Left kidney (tissue), 2 donors: ENCODE data around the gene PUS1. TPM values are rescaled to one million over a fixed set of nuclear protein-coding genes. Genes with fewer than 3 reads are reported as not detected.
"Not testable (repeated sequence)": the region's sequence is repeated elsewhere in the genome, so short reads cannot be mapped to it uniquely, and the experiment has no call there.

ENCODE experiments used
- DNase-seq: peaks from one replicate; pipeline ENCODE4 v3.0.0-alpha.2; 2013
- polyA plus RNA-seq: library from polyadenylated mRNA; unstranded; fragments of 120-200 nt; gene quantifications from one replicate; pipeline ENCODE4 v1.2.1, GENCODE V29; 2013; ENCODE audit not compliant: insufficient read length

Gene PUS1
- polyA plus RNA-seq, 1 donor = 17.3 TPM

DNA sequence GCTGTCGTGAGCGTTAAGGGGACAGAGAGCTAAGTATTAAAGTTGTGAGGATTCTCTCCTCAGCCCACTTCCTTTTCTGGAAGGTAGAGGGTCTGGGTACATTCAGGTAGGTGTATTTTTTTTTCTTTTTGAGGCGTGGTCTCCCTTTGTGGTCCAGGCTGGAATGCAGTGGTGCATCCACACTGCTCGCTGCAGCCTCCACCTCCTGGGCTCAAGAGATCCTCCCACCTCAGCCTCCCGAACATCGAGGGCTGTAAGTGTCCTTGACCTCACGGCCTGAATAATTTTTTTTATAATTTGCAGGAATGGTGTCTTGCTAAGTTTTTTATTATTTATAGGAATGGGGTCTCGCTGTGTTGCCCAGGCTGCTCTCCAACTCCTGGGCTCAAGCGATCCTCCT lies 1.4 kb downstream of the PUS1 start:
- DNase-seq = no peak

DNA sequence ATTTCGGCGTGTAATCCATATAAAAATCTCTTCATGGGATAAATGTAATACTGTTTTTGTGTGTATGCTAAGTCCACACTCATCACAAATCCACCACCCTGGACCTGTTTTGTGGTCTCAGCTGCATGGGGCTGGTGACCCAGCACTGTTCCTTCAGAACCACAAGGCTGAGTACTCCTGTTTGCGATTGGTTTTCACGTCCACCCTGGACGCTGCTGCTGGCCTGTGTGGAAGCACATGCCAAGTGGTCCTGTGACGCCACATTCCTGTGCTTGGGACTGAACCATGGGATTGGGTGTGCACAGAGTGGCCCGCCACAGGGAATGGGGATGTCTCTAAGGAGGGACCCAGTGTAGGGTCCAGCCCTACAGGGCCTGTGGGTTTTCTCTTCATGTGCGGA lies 4.3 kb downstream of the PUS1 start:
- DNase-seq = no peak

DNA sequence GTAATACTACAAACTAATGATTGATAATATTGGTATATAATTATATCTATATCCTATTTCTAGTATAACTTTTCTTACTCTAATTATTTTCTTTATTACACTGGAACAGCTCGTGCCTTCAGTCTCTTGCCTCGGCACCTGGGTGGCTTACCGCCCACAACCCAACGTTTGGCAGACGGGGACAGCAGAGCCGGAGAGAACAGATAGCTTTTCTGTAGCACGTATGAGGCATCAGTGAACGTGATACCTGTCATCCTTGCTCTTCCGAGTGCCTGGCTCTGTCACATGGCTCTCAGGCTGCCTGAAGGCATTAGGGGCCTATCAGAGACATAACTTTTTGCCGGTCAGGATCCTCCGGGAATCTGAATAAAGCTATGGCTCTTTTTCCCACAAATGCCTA lies 5.5 kb downstream of the PUS1 start:
- no peak for DNase-seq

DNA sequence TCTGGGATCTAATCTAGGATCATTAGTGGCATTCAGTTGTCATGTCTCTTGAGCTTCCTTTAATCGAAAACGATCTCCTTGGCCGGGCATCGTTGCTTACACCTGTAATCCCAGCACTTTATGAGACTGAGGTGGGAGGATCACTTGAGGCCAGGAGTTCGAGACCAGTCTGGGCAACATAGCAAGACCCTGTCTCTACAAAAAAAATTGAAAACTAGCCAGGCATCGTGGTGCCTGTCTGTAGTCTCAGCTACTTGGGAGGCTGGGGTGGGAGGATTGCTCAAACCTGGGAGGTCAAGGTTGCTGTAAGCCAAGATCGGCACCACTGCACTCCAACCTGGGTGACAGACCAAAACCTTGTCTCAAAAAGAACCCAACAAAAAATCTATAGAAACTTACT lies 9.0 kb downstream of the PUS1 start:
- no peak for DNase-seq

DNA sequence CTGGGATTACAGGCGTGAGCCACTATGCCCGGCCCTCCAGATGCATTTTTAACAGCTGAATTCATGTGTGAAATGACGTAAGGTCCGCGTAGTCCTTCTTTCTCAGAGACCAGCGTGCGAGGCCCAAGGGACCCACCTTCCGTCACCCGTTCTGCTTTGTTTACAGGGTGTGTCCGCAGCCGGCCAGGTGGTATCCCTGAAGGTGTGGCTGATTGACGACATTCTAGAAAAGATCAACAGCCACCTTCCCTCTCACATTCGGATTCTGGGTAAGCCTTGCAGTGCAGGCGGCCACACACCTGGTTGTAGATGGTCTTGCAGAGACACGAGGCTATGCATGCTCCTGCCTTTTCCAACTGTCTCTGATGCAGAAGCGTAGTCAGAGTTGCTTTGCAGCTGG lies 9.9 kb downstream of the PUS1 start:
- no peak for DNase-seq

DNA sequence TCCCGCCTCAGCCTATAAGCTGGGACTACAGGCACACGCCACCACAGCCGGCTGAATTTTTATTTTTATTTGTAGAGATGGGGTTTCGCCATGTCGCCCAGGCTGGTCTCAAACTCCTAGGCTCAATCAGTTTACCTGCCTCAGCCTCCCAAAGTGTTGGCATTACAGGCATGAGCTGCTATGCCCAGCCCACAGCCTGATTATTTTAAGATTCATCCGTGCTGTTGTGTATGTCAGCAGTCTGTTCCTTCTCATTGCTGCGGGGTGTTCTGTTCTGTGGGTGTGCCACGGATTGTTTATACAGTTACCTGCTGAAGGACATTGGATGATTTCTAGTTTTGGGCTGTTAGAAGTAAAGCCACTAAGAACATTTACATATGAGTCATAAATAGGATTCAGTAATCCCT lies 11.1 kb downstream of the PUS1 start:
- DNase-seq = no peak

DNA sequence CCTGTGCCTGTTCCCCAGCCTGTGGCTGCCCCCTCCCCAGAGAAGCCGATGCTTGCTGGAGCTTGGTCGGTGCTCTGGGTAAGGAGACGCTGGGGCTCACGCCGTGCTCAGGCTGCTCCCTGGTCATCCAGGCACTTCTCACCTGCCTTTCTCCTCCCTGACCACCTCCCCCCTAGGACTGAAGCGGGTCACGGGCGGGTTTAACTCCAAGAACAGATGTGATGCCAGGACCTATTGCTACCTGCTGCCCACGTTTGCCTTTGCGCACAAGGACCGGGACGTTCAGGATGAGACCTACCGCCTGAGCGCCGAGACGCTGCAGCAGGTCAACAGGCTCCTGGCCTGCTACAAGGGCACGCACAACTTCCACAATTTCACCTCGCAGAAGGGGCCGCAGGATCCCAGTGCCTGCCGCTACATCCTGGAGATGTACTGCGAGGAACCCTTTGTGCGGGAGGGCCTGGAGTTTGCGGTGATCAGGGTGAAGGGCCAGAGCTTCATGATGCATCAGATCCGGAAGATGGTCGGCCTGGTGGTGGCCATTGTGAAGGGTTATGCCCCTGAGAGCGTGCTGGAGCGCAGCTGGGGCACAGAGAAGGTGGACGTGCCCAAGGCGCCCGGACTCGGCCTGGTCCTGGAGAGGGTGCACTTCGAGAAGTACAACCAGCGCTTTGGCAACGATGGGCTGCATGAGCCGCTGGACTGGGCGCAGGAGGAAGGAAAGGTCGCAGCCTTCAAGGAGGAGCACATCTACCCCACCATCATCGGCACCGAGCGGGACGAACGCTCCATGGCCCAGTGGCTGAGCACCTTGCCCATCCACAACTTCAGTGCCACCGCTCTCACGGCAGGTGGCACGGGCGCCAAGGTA lies 12.3 kb downstream of the PUS1 start:
- DNase-seq = no peak

DNA sequence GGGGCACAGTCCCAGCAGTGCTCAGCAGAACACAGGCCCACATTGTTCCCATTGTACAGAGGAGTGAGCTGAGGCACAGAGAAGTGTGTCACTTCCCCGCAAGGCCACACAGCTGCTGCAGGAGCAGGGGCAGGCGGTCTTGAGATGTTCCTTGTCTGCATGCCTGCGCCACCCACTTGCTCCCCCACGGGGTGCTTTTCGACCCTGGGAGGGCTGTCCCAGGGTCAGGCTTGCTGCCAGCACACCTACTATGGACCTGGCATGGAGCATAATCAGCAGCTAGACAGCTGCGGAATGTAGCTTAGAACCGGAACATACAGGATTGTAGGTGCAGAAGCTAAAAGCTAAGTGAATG lies 12.9 kb downstream of the PUS1 start:
- DNase-seq = no peak

DNA sequence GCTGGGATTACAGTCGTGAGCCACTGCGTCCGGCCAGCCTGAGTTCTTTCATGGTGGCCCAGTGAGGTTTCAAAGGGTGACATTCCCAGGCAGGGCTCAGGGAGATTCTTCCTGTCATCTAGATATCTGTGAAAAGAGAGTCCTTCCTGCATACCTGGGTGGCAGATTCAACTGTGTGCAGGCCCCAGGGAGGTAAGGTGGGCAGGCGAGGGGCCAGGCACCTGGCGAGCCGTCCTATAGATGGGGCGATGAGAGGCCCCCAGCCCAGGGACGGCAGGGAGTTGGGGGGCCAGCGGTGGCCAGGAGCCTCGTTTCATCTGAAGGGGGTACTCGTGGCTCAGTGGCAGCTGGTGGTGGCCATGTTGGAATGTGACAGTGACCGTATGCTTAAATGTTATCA lies 13.6 kb downstream of the PUS1 start:
- no peak for DNase-seq

DNA sequence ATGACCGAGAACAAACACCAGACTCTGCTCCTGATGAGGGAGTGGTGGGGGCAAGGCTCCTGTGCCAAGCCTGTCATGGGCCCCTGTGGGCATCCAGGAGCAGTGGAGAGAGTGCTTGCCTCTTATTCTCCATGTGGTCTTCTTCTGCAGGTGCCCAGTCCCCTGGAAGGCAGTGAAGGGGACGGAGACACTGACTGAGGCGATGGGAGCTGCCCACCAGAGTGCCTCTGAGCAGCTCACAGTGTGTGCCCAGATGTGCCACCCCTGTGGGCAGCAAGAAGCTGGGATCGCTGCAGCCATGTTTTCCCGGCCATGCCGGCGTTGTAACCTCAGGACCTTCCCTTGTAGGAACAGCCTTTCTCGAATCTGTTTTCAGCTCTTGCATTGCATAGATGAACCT lies 14.3 kb downstream of the PUS1 start:
- no peak for DNase-seq

DNA sequence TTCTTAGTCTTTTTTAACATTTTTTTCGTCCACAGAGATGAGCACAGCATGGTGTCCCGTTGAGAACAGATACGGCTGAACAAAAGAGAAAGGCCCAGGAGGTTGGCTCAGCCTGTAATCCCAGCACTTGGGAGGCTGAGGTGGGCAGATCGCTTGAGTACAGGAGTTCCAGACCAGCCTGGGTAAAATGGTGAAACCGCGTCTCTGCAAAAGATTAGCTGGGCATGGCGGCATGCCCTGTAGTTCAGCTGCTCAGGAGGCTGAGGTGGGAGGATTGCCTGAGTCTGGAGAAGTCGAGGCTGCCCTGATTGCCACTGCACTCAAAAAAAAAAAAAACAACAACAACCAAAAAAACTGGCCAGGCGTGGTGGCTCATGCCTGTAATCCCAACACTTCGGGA lies 14.8 kb downstream of the PUS1 start:
- no peak for DNase-seq

DNA sequence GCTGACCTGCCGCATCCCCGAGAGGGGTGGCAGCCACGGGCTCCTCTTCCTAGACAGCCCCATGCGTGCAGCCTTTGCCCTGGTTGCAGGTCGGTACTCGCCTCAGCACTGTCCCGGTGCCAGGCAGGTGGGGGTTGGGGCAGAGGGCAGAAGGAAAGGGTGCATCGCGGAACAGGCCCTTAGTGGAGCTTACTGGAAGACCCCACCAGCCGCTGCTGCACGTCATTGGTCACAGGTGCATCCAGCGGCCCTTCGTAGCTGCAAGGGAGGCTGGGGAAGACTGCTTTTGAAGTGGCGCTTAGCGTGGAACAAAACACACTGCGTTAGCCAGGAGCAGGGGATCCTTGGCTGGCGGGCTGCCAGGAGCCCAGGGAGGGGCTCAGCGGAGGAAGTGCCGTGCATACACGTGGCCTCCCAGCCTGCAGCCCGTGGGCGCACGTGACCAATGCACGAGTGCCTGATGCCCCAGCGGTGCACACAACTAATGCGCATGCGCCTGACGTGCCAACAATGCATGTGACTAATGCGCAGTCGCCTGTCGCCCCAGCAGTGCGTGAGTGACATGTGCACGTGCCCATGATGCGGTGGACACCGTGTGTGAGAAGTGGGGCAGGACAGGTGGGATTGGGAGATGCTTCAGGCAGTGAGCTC lies 15.7 kb downstream of the PUS1 start:
- no peak for DNase-seq

DNA sequence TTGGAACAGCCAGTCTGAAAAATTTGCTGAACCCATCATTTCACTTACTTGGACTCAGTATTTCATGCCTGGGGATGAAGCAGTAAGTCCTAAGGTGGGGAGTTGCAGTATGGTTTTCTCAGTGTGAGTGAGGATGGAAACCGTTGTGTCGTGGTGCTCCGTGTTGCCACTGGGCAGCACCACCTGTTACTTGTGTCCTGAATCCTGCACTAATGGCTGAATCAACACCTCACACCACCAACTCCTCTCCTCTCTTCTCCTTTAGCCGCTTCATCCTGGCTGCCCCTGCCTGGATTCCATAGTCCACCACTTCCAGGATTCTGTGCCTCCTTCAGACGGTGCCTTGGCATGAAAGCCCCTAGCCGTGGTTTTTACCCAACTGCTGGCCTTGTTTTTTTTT lies 17.7 kb downstream of the PUS1 start:
- DNase-seq = no peak

DNA sequence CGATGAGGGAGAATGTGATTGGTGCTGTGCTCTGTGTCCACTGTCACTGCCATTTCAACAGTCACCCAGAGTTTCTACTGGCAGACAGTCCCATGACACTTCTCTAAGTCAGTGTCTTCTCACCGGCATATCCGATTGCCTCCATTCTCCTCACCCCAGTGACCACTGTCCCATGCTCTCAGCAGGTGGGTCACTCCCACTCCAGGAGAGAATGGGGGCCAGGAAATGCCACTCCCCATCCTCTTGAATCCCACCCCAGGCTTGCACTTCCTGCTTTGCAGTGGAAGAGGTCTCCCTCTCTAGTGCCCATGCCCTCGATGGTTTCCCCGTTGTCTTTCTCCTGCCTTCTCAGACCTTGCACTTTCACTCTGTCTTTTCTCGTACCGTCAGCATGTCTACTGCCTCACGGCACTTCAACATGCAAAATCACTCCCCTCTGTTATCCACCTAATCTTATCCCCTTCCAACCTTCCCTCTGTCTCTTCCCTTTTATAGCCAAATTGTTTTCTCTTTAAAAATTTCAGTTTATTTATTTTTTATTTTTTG lies 18.5 kb downstream of the PUS1 start:
- no peak for DNase-seq

DNA sequence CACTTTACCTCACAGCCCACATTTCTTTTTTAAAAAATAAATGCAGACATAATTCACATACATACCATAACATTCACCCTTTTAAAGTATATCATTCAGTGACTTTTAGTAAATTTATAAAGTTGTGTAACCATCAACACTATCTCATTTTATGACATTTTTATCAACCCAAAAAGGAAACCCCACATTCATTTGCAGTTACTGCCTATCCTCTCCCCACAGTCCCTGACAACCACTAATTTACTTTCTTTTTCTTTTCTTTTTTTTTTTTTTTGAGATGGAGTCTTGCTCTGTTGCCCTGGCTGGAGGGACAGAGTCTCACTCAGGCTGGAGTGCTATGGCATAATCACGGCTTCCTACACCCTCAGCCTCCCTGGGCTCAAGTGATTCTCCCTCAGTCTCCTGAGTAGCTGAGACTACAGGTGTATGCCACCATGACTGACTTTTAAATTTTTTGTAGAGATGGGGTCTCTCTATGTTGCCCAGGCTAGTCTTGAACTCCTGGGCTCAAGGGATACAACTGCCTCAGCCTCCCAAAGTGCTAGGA lies 19.2 kb downstream of the PUS1 start:
- no peak for DNase-seq

DNA sequence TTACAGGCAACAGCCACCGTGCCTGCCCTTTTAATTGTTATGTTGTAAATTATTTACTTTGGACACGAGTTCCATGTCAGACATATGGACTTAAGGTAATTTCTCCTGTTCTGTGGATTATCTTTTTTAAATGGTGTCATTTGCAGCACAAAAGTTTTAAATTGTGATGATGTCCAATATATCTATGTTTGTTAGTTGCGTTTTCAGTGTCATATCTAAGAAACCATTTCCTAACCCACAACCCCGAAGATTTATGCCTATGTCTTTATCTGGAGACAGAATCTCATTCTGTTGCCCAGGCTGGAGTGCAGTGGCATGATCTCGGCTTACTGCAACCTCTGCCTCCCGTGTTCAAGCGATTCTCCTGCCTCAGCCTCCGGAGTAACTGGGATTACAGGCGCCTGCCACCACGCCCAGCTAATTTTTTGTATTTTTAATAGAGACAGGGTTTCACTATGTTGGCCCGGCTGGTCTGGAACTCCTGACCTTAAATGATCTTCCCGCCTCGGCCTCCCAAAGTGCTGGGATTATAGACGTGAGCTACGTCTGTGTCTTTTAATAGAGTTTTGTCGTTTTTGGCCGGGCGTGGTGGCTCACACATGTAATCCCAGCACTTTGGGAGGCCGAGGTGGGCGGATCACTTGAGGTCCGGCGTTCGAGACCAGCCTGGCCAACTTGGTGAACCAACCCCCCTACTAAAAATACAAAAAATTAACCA lies 19.8 kb downstream of the PUS1 start:
- DNase-seq = not testable (repeated sequence)

DNA sequence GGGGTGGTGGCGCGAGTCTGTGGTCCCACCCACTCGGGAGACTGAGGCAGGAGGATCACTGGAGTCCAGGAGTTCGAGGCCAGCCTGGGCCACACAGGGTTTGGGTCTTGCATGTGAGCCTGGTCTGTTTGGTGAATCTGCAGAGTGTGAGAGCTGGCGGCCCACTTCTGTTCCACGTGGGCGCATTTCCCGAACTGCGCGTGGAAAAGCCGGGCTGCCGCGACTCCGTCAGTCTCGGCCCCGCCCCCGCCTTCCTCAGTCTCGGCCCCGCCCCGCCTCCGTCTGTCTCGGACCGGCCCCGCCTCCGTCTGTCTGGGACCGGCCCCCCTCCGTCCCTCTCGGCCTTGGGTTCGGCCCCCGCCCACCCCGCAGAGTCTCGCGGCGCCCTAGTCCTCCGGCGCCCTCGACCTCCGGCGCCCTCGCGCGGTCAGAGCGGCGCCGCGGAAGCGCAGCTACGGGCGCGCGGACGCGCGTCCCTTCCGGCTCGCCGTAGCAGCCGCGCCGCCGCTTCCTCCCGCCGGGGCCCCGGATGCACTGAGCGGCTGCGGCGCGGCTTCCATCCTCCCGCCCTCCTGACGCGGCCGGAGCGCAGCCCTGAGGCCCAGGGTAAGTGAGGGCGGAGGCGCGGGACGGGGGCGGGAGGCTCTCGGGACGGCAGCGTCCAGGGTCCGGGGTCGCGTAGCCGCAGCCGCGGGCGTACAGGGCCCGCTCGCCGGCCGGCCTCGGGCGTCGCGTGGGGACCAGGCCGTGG lies 20.5 kb downstream of the PUS1 start, which contains the start of gene EP400:
Gene EP400 (plus strand): TSS at position 512 of the 751 bp plus-strand sequence. CDS start 10,678 bp downstream, outside the sequence.
- peak; percentile 90 for DNase-seq

DNA sequence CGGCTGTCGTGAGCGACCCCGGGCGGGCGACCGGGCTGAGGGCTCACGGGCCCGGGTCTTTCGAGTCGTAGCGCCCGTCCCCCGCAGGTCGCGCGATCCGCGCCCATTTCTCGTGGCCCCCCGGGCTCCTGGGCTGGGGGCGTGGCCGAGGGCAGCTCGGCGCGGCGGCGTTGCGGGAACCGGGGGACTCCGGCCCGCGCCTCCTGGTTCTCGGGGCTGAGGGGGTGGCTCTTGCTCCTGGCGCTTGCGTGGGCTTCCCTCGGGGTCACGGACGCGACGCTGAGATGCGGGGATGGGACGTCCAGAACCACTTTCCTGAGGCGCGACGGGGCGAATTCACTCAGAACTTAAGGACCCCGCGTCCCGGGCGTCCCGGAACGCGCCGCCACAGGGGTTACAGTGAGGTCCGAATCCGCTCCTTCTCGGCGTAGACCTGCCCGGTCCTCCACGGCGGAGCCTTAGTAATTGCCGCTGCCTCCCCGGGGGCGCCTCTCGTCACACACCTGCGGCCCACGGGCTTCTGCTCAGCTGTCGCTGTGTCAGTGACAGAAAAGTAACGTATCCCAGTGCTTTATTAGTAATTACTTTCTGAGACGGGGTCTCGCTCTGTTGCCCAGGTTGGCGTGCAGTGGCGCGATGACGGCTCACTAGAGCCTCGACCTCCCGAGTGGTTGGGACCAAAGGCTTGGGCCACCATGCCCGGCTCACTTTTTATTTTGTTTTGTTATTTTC lies 21.3 kb downstream of the PUS1 start:
- DNase-seq = no peak

DNA sequence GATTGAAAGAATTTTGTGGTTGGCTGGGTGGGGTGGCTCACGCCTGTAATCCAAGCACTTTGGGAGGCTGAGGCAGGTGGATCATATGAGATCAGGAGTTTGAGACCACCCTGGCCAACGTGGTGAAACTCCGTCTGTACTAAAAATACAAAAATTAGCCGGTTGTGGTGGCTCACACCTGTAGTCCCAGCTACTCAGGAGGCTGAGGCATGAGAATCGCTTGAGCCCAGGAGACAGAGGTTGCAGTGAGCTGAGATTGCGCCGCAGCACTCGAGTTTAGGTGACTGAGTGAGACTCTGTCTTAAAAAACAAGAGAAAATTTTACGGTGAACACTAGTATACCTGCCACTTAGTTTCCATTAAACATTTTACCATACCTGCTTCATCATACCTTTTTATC lies 24.7 kb downstream of the PUS1 start:
- not testable (repeated sequence) for DNase-seq

DNA sequence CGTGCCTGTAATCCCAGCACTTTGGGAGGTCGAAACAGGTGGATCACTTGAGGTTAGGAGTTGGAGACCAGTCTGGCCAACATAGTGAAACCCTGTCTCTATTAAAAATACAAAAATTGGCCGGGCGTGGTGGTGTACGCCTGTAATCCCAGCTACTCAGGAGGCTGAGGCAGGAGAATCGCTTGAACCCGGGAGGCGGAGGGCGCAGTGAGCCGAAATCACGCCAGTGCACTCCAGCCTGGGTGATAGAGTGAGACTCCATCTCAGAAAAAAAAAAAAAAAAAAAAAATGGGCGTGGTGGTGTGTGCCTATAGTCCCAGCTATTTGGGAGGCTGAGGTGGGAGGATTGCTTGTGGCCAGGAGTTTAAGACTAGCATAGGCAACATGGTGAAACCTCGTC lies 25.4 kb downstream of the PUS1 start:
- DNase-seq = not testable (repeated sequence)

DNA sequence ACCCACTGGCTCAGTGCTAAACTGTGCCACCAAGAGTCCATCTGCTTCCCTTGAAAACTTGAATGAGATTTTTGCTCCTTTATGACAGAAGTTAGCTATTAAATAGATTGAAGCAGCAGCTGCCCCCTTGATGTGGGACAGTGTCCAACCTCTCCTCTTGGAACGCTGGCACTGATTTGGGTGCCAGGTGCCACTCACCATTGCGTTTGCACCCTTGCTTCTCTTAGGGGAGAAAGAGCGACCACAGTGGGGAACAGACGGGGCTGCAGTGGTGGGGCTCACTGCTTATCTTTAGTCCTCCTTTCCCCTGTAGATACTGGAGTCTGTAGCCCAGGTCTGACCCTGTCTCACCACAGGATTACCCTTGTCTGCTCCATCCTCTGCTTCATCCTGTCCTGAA lies 30.0 kb downstream of the PUS1 start:
- no peak for DNase-seq
